Activated CD4-positive, CD25-positive, alpha-beta regulatory T cell treated with anti-CD3 and anti-CD28 coated beads, Interleukin-2, amount 50 U/mL, for 24 hours (primary cell): ENCODE results near the gene IVNS1ABP.

Source experiments
- ATAC-seq, 2 donors: fragments of 150-1000 bp; cut with Tn5 transposase; one replicate each; pipeline ENCODE4 v1.10.0; 2021; ENCODE audit warnings: mild to moderate bottlenecking in 1 of 2, moderate library complexity in 1 of 2

The IVNS1ABP gene

GRCh38 chr1:185250063-185250462 is 67.0 kb downstream of the IVNS1ABP start:
- ATAC-seq, result no peak

DNA sequence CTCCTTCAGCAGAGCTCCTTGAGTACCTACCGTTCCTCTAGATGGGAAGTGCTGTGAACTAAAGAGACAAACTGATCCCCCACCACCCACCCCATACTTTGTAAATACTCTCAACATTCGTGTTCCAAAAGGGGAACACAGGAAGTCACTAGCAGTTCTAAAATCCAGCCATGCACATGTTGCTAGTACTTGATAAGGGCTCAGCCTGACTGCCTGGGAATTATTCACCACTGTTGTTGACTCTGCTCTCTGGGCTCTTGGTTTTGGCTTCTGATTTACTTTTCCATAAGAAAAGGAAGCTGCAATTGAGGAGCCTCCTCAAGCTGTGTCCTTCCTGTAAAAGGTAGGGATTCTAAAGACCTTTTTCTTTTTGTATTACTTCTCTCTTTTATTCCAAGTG is 67.5 kb downstream of the IVNS1ABP start:
- ATAC-seq, result no peak
